ENCODE measurements around the gene TASL. TPM values are rescaled to one million over a fixed set of nuclear protein-coding genes. Genes with fewer than 3 reads are reported as not detected.

TASL gene
- total RNA-seq, 1 donor from 2014 or later, result not detected

- peak; percentile 100 for FAIRE-seq
- peak overlapping the region; percentile 59 for H3K9ac ChIP-seq (ENCODE audit: low read length)
These were observed 56.0 kb downstream of the TASL start for GRCh38 chrX:30521440-30522182.

GRCh38 chrX:30513284-30513683 is 64.3 kb downstream of the TASL start:
- Mint-ChIP-seq H3K4me1 (ENCODE audit: low read depth, unreplicated experiment) (no peaks in the 10 kb centered on the region), H3K9me3 (ENCODE audit: unreplicated experiment) (no peaks in the 10 kb centered on the region), H3K36me3 (ENCODE audit: low read depth, unreplicated experiment) (no peaks in the 10 kb centered on the region), H3K27ac (ENCODE audit: unreplicated experiment) (no peak overlapping the region), H3K27me3 (ENCODE audit: low read depth, unreplicated experiment) (no peaks in the 10 kb centered on the region), H3K4me3 (ENCODE audit: unreplicated experiment) (no peak overlapping the region)
- Histone ChIP-seq H3K27ac (ENCODE audit: low read depth, low read length) (no peak overlapping the region), H2AFZ (ENCODE audit: low read depth, low read length) (no peak overlapping the region), H3K4me1 (ENCODE audit: insufficient read depth, low read length) (no peaks in the 10 kb centered on the region), H3K27me3 (ENCODE audit: insufficient read depth, low read length) (no peaks in the 10 kb centered on the region), H3K9me3 (ENCODE audit: insufficient read depth, low read depth, low read length) (no peaks in the 10 kb centered on the region), H3K4me3 (ENCODE audit: insufficient read depth, low read depth, low read length) (no peak overlapping the region), H3K79me2 (ENCODE audit: insufficient read depth, low read length) (no peaks in the 10 kb centered on the region), H3K36me3 (ENCODE audit: insufficient read depth, low read length) (no peaks in the 10 kb centered on the region), H3K9ac (ENCODE audit: low read length) (no peak overlapping the region), H3K4me2 (ENCODE audit: low read length) (no peak overlapping the region), H4K20me1 (ENCODE audit: insufficient read depth, low read length) (no peaks in the 10 kb centered on the region)
- TF ChIP-seq CTCF (IDR thresholded peaks at IDR 0.05; ENCODE audit: insufficient read depth, low read depth, low read length) (peak; percentile 36), EZH2 (IDR thresholded peaks at IDR 0.05; ENCODE audit: insufficient read depth, low read length) (no peak)
- FAIRE-seq (no peak), DNase-seq (ENCODE audit: low read depth) (no peak)

More at GRCh38 chrX:30521440-30522182, 56.0 kb downstream of the TASL start:
- H3K79me2 ChIP-seq (ENCODE audit: insufficient read depth, low read length), result no peaks in the 10 kb centered on the region
- H3K27ac ChIP-seq (ENCODE audit: low read depth, low read length), result peak overlapping the region; percentile 79
- no peaks in the 10 kb centered on the region for H3K27me3 Mint-ChIP-seq (ENCODE audit: low read depth, unreplicated experiment)
- H3K4me1 Mint-ChIP-seq (ENCODE audit: low read depth, unreplicated experiment), result peaks cover 18% of the 10 kb centered on the region
- DNase-seq (ENCODE audit: low read depth), result peak; percentile 24
- no peaks in the 10 kb centered on the region for H3K4me1 ChIP-seq (ENCODE audit: insufficient read depth, low read length)
- TF ChIP-seq CTCF (IDR thresholded peaks at IDR 0.05; ENCODE audit: insufficient read depth, low read depth, low read length) (no peak), EZH2 (IDR thresholded peaks at IDR 0.05; ENCODE audit: insufficient read depth, low read length) (no peak)
- H3K9me3 ChIP-seq (ENCODE audit: insufficient read depth, low read depth, low read length), result no peaks in the 10 kb centered on the region
- no peak overlapping the region for H3K4me3 ChIP-seq (ENCODE audit: insufficient read depth, low read depth, low read length)
- no peaks in the 10 kb centered on the region for H3K36me3 Mint-ChIP-seq (ENCODE audit: low read depth, unreplicated experiment)
- peak overlapping the region; percentile 88 for H3K27ac Mint-ChIP-seq (ENCODE audit: unreplicated experiment)
- H3K4me3 Mint-ChIP-seq (ENCODE audit: unreplicated experiment), result no peak overlapping the region
- peak overlapping the region; percentile 46 for H3K4me2 ChIP-seq (ENCODE audit: low read length)
- no peaks in the 10 kb centered on the region for H3K27me3 ChIP-seq (ENCODE audit: insufficient read depth, low read length)
- no peaks in the 10 kb centered on the region for H3K9me3 Mint-ChIP-seq (ENCODE audit: unreplicated experiment)
- H3K36me3 ChIP-seq (ENCODE audit: insufficient read depth, low read length), result no peaks in the 10 kb centered on the region
- no peaks in the 10 kb centered on the region for H4K20me1 ChIP-seq (ENCODE audit: insufficient read depth, low read length)
- H2AFZ ChIP-seq (ENCODE audit: low read depth, low read length), result no peak overlapping the region

Other genes starting within 250 kb of the TASL start
- 2.8 and 2.9 TPM in 2 replicates for gene GK, start 75.7 kb upstream of the TASL start, total RNA-seq